PFSK-1 (cell line): ENCODE data around the gene CD300C.

Experiments
- FOXP2 ChIP-seq: optimal IDR thresholded peaks from 2 replicates; pipeline ENCODE3; 2011; ENCODE audit warnings: borderline replicate concordance, control low read depth, inconsistent platforms; ENCODE audit not compliant: insufficient read depth; ENCODE audit errors: extremely low read length, extremely low read depth
- POLR2AphosphoS5 ChIP-seq: IDR thresholded peaks from 2 replicates; pipeline ENCODE4 v1.6.1; 2012; ENCODE audit warnings: low read depth, mild to moderate bottlenecking, control low read depth, low read length, moderate library complexity
- SIN3A ChIP-seq: IDR thresholded peaks from 2 replicates; pipeline ENCODE4 v1.6.1; 2012; ENCODE audit warnings: mild to moderate bottlenecking, low read length, moderate library complexity, borderline replicate concordance; ENCODE audit not compliant: insufficient read depth
- TAF1 ChIP-seq: IDR thresholded peaks from 2 replicates; pipeline ENCODE4 v1.6.1; 2012; ENCODE audit warnings: low read length, control low read depth, borderline replicate concordance; ENCODE audit not compliant: insufficient read depth
- TF ChIP-seq, protein P1 (sequence below), 2 experiments: IDR thresholded peaks; 2 replicates each; pipeline versions ENCODE4 v1.6.1 to v1.8.0; 2011 to 2012; ENCODE audit warnings: low read depth in 2 of 2, low read length in 2 of 2, control low read depth in 1 of 2, inconsistent platforms in 1 of 2, mild to moderate bottlenecking in 1 of 2, moderate library complexity in 1 of 2; ENCODE audit not compliant: insufficient read depth in 1 of 2

The CD300C gene

DNA sequence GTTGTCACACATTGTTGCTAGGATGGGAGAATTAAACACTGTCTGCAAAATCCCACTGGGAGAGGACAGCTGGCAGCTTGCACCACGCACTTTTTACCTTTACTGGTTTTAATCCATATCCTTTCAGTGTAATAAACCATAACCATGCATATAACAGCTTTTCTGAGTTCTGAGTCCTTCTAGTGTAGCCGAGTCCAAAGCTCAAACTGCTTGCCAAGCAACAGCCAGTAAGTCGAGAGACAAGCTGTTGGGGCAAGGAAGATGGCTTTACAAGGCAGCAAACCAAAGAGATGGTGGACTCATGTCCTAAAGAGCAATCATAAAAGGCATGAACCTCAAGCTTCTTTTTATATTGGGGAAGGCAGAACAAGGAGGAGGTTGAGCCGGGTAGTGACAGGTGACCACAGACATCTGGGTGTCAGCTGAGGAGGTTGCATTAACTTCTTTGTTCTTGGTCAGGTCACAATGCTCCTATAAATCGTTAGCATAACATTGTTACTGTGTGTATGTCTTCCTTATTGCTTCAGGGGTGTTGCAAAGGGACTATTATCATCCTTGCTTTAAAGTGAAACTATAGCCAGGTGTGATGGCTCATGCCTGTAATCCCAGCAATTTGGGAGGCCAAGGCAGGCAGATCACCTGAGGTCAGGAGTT is 28.7 kb upstream of the CD300C start:
- no peak for TF ChIP-seq FOXP2
- TF ChIP-seq POLR2AphosphoS5: no peak
- no peak for TF ChIP-seq SIN3A
- TF ChIP-seq TAF1: no peak
- TF ChIP-seq, protein P1, sequence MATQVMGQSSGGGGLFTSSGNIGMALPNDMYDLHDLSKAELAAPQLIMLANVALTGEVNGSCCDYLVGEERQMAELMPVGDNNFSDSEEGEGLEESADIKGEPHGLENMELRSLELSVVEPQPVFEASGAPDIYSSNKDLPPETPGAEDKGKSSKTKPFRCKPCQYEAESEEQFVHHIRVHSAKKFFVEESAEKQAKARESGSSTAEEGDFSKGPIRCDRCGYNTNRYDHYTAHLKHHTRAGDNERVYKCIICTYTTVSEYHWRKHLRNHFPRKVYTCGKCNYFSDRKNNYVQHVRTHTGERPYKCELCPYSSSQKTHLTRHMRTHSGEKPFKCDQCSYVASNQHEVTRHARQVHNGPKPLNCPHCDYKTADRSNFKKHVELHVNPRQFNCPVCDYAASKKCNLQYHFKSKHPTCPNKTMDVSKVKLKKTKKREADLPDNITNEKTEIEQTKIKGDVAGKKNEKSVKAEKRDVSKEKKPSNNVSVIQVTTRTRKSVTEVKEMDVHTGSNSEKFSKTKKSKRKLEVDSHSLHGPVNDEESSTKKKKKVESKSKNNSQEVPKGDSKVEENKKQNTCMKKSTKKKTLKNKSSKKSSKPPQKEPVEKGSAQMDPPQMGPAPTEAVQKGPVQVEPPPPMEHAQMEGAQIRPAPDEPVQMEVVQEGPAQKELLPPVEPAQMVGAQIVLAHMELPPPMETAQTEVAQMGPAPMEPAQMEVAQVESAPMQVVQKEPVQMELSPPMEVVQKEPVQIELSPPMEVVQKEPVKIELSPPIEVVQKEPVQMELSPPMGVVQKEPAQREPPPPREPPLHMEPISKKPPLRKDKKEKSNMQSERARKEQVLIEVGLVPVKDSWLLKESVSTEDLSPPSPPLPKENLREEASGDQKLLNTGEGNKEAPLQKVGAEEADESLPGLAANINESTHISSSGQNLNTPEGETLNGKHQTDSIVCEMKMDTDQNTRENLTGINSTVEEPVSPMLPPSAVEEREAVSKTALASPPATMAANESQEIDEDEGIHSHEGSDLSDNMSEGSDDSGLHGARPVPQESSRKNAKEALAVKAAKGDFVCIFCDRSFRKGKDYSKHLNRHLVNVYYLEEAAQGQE (IDR thresholded peaks at IDR 0.05; ENCODE audit: insufficient read depth in 1 of 2, low read depth in 2 of 2, low read length in 2 of 2): no peak

DNA sequence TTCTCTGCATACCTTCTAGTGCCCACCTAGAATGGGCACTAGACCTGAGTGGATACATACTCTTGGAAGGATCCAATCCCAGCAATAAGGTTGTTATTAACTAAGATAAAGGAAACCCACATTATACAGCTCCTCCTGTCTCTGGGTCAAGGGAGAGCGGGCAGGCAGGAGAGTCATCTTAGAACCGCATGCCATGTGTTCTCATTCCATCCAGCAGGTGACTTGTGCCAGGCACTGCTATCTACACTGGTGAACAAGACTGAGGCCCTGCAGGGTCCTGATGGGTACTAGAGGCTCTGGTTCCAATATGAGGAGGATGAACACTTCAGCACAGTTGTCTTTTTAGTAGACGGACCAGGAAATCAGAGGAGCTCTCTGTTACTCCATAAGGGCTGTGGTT is 27.3 kb upstream of the CD300C start:
- TF ChIP-seq TAF1 (no peak), FOXP2 (no peak), SIN3A (no peak), POLR2AphosphoS5 (no peak)
- TF ChIP-seq, protein P1 (IDR thresholded peaks at IDR 0.05; ENCODE audit: insufficient read depth in 1 of 2, low read depth in 2 of 2, low read length in 2 of 2): no peak

DNA sequence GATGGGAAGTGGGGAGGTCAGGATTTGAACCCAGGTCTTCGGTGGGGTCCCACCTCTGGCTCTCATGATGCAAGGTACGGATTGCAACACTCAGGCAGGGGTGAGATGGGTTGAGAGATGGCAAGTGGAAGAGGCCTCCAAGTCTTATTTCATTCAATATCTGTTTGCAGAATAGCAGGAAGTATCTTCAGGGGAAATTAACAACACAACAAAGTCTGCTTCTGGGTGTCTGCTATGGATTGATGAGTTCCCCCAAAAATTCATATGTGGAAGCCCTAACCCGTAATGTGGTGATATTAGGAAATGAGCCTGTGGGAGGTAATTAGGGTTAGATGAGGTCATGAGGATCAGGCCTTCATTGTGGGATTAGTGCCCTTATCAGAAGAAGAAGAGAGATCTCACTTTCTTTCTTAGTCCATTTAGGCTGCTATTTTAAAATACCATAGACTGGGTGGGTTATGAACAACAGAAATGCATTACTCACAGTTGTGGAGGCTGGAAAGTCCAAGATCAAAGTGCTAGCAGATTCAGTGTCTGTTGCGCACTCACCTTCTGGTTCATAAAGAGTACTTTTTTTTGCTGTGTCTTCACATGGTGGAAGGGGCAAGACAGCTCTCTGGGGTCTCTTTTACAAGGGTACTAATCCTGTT is 25.8 kb upstream of the CD300C start:
- no peak for TF ChIP-seq SIN3A
- no peak for TF ChIP-seq TAF1
- TF ChIP-seq, protein P1 (IDR thresholded peaks at IDR 0.05; ENCODE audit: insufficient read depth in 1 of 2, low read depth in 2 of 2, low read length in 2 of 2): no peak
- TF ChIP-seq POLR2AphosphoS5: no peak
- TF ChIP-seq FOXP2: no peak

DNA sequence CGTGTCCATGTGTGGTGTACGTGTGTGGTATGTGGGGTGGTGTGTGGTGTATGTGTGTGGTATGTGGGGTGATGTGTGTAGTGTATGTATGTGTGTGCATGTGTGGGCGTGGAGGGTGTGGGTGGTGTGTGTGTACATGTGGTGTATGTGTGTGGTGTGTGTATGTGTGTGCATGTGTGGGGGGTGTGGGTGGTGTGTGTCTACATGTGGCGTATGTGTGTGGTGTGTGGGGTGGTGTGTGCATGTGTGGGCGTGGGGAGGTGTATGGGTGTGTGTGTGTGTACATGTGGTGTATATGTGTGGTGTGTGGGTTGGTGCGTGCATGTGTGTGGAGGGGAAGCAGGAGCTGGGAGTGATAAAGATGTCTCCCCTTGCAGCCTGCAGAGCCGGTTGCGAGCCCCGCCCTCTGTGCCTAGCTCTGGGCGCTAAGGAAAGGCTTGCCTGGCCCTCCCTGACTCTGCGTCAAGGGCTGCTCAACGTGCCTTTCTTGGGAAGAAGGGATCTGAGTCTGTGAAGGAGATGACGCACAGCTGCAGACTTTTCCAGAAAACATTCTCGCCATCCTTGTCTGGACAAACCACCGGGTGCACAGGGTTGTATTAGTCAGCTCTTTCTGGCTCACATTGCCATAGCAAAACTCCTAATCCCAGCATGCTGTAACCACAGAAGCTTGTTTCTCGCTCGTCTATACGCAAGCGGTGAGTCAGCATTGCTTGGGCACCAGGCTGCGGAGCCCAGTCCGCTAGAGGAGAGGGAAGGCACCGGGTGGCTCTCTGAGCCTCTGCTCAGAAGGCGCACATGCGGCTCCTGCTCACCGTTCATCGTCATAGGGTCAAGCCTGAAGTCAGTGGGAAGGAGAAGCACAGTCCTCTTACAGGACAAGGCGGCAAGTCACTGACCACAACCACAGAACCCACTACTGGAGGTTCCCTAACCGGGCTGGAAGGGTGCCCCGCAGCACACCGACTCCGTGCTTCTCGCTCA is 23.4 kb upstream of the CD300C start:
- TF ChIP-seq SIN3A: no peak
- no peak for TF ChIP-seq POLR2AphosphoS5
- no peak for TF ChIP-seq TAF1
- TF ChIP-seq, protein P1 (IDR thresholded peaks at IDR 0.05; ENCODE audit: insufficient read depth in 1 of 2, low read depth in 2 of 2, low read length in 2 of 2): no peak
- no peak for TF ChIP-seq FOXP2
